Measurements from ENCODE around the gene RAD51B. TPM values are rescaled to one million over a fixed set of nuclear protein-coding genes. Genes with fewer than 3 reads are reported as not detected.

Gene RAD51B
- total and polyA plus RNA-seq, 2 of the 13 experiments (the other 11 are each of a cell fraction or from before 2014, with no cell fraction given), result 7.0 to 9.5 TPM

DNA sequence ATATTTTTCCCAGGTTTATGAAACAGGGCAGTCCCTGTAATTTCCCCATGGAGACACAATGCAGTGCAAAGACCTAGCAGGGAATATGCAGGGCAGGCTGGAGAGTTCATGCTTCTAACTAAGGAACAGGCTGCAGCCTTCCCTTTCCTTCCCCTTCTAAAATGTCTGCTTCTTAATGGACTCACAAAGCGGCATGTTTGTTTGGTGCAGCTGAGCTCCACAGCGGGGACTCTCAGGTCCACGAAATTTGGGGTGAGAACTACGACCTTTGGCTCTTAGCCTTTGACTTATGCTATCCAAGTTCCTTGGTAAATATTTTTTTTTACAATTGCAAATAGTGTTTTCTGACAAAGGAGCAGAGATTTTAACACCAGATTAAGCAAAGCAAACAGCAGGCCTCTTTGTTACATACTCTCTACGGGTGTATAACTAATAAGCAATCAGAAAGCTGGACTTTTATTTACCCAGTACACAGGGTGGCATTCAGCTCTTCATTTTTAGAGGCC is 649.7 kb downstream of the RAD51B start (continued):
- no peak for TF ChIP-seq ZBTB44 (CRISPR knock-in tag; IDR thresholded peaks at IDR 0.05)
- no peak for TF ChIP-seq HDAC6 (IDR thresholded peaks at IDR 0.05; ENCODE audit: low read depth, low read length)
- no peak for TF ChIP-seq ZFP36L1 (CRISPR knock-in tag; IDR thresholded peaks at IDR 0.05)
- TF ChIP-seq ELF1 (CRISPR knock-in tag; IDR thresholded peaks at IDR 0.05), result no peak
- TF ChIP-seq NCOR1 (IDR thresholded peaks at IDR 0.05; ENCODE audit: borderline replicate concordance, low read length), result peak; percentile 87
- no peak for TF ChIP-seq ELF4 (CRISPR knock-in tag; IDR thresholded peaks at IDR 0.05; ENCODE audit: borderline replicate concordance)
- TF ChIP-seq MLX (CRISPR knock-in tag; IDR thresholded peaks at IDR 0.05), result 0 out of 2 replicates have a peak, but pooled peaks have one; percentile 32
- TF ChIP-seq KLF9 (CRISPR knock-in tag; IDR thresholded peaks at IDR 0.05; ENCODE audit: low read depth), result no peak
- no peak for TF ChIP-seq ZNF552 (CRISPR knock-in tag; IDR thresholded peaks at IDR 0.05; ENCODE audit: borderline replicate concordance)
- TF ChIP-seq, protein P1, sequence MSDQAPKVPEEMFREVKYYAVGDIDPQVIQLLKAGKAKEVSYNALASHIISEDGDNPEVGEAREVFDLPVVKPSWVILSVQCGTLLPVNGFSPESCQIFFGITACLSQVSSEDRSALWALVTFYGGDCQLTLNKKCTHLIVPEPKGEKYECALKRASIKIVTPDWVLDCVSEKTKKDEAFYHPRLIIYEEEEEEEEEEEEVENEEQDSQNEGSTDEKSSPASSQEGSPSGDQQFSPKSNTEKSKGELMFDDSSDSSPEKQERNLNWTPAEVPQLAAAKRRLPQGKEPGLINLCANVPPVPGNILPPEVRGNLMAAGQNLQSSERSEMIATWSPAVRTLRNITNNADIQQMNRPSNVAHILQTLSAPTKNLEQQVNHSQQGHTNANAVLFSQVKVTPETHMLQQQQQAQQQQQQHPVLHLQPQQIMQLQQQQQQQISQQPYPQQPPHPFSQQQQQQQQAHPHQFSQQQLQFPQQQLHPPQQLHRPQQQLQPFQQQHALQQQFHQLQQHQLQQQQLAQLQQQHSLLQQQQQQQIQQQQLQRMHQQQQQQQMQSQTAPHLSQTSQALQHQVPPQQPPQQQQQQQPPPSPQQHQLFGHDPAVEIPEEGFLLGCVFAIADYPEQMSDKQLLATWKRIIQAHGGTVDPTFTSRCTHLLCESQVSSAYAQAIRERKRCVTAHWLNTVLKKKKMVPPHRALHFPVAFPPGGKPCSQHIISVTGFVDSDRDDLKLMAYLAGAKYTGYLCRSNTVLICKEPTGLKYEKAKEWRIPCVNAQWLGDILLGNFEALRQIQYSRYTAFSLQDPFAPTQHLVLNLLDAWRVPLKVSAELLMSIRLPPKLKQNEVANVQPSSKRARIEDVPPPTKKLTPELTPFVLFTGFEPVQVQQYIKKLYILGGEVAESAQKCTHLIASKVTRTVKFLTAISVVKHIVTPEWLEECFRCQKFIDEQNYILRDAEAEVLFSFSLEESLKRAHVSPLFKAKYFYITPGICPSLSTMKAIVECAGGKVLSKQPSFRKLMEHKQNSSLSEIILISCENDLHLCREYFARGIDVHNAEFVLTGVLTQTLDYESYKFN (CRISPR knock-in tag; conservative IDR thresholded peaks at IDR 0.05), result peak; percentile 74
- TF ChIP-seq HCFC1 (IDR thresholded peaks at IDR 0.05; ENCODE audit: low read depth, low read length), result no peak
- no peak for TF ChIP-seq ZNF562 (CRISPR knock-in tag; IDR thresholded peaks at IDR 0.05; ENCODE audit: borderline replicate concordance)
- TF ChIP-seq WIZ (CRISPR knock-in tag; IDR thresholded peaks at IDR 0.05), result no peak
- no peak for TF ChIP-seq SRF (IDR thresholded peaks at IDR 0.05; ENCODE audit: low read depth, low read length)
- TF ChIP-seq SOX5 (CRISPR knock-in tag; IDR thresholded peaks at IDR 0.05; ENCODE audit: borderline replicate concordance), result peak; percentile 86
- no peak for TF ChIP-seq POLR2AphosphoS2 (IDR thresholded peaks at IDR 0.05; ENCODE audit: low read depth, low read length)
- TF ChIP-seq TBL1XR1 (IDR thresholded peaks at IDR 0.05; ENCODE audit: borderline replicate concordance, low read length, partially characterized antibody), result peak; percentile 88
- 0 out of 2 replicates have a peak, but pooled peaks have one; percentile 38 for TF ChIP-seq HMGXB3 (CRISPR knock-in tag; IDR thresholded peaks at IDR 0.05; ENCODE audit: borderline replicate concordance)
- TF ChIP-seq KDM1A (CRISPR knock-in tag; IDR thresholded peaks at IDR 0.05), result peak; percentile 68; the same call in 1 of the 2 replicates

Data from HepG2 (cell line).